ENCODE results near the gene KRTAP10-12. TPM values are rescaled to one million over a fixed set of nuclear protein-coding genes. Genes with fewer than 3 reads are reported as not detected.

Gene KRTAP10-12
- total RNA-seq, 2 experiments from 2014 or later = not detected

DNA sequence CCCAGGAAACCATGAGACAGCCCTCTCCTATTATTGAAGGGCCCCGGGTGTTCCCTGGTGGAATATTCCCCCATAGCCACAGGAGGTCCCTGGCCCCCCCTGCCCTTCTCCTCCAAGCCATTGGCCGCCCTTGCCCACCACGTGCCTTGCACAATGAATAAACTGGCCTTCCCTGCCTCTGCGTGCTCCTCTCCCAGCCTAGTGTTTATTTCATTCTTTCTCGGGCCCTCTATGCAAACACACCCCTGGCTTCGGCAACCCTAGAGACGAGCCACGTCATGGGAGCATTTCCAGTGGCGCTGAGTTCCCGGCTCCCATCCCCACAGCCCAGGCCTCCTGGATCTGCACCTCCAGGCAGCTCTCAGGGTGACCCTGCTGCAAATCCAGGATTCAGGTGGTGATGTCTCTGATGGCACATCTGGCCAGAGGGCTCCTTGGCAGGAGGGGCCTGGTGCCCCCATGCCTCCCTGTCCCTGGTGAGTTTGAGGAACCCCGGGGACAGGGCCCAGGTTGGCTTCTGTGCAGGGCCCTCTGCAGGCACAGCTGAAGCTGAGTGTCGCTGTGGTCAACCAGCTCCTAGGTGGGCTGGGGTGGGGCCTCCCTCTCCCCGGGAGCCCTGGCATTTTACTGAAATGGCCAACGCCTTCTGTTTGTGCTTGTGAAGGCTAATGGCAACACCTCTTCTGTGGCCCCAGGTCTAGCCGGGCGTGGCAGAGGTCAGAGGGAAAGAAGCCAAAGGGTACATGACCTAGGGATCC is 6.2 kb downstream of the KRTAP10-12 start:
- no peak overlapping the region for H3K27ac Mint-ChIP-seq

DNA sequence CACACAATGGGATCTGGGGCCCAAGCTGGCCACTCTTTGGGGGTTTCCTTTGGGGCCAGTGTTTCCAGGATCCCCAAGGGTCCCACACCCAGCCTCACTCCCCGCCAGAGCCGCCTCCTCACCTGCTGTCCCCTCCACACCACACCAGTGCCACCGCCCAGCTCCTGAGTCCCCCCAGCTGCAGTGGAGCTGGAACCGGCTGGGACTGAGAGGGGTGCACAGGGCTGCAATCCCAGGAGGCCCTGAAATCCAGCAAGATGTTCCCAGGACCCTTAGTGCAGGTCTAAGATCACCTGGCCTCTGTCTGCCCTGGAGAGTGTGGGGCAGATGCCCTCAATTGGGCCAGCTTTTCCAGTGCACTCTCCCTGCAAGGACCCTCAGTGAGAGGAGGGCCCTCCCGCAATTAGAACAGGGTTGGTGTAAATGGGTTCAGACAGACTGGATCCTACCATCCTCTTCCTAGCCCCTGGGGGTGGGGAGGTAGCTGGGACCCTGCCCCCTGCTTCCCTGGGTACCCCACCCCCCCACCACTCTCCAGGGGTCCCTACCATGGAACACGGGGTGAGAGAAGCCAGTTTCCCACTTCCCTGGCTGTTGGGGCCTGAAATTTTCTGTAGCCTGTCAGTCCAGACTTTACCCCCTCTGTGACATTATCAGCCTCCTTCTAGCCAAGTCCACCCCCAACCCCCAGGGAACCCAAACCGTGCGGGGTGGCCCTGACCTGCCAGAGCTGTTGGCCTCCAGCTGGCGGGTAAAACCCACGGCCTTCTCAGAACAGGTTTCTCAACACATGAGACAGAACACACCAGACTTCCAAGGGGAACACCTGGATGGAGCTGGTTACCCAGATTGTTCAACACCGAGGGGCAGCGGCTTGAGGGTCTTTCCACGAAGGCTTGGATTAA is 7.0 kb downstream of the KRTAP10-12 start:
- Mint-ChIP-seq H3K27me3 (peaks cover 86% of the 10 kb centered on the region), H3K36me3 (ENCODE audit: low read depth) (no peaks in the 10 kb centered on the region), H3K4me1 (ENCODE audit: low read depth) (peaks cover under 1% of the 10 kb centered on the region), H3K4me3 (no peak overlapping the region), H3K27ac (no peak overlapping the region), H3K9me3 (no peaks in the 10 kb centered on the region)
- ATAC-seq (ENCODE audit: poor library complexity) (no peak), DNase-seq (no peak)
- intact Hi-C loops (cut with DNase I, micrococcal nuclease) = no loop called here
- Histone ChIP-seq H3K36me3 (ENCODE audit: insufficient read depth, low read length) (no peaks in the 10 kb centered on the region), H3K9me3 (ENCODE audit: control insufficient read depth in 1 of 2, insufficient read depth in 1 of 2, low read length in 2 of 2) (peaks cover 7 to 49% of the 10 kb centered on the region in 2 experiments), H3K27me3 (ENCODE audit: control insufficient read depth in 1 of 2, insufficient read depth in 2 of 2, low read length in 2 of 2) (peaks cover 79 to 86% of the 10 kb centered on the region in 2 experiments), H3K4me1 (ENCODE audit: insufficient read depth, low read length) (peaks cover 20% of the 10 kb centered on the region), H3K4me3 (ENCODE audit: low read length) (no peak overlapping the region), H3K27ac (ENCODE audit: low read depth in 1 of 2, low read length in 2 of 2) (no peak overlapping the region)
- CTCF ChIA-PET = no interaction called here
- TF ChIP-seq, protein P1, sequence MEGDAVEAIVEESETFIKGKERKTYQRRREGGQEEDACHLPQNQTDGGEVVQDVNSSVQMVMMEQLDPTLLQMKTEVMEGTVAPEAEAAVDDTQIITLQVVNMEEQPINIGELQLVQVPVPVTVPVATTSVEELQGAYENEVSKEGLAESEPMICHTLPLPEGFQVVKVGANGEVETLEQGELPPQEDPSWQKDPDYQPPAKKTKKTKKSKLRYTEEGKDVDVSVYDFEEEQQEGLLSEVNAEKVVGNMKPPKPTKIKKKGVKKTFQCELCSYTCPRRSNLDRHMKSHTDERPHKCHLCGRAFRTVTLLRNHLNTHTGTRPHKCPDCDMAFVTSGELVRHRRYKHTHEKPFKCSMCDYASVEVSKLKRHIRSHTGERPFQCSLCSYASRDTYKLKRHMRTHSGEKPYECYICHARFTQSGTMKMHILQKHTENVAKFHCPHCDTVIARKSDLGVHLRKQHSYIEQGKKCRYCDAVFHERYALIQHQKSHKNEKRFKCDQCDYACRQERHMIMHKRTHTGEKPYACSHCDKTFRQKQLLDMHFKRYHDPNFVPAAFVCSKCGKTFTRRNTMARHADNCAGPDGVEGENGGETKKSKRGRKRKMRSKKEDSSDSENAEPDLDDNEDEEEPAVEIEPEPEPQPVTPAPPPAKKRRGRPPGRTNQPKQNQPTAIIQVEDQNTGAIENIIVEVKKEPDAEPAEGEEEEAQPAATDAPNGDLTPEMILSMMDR (IDR thresholded peaks at IDR 0.05) = no peak
- POLR2A ChIA-PET = no interaction called here

More for the DNA sequence above, 6.2 kb downstream of the KRTAP10-12 start:
- CTCF ChIA-PET = no interaction called here
- POLR2A ChIA-PET = no interaction called here
- Histone ChIP-seq H3K36me3 (ENCODE audit: insufficient read depth, low read length) (no peaks in the 10 kb centered on the region), H3K9me3 (ENCODE audit: control insufficient read depth in 1 of 2, insufficient read depth in 1 of 2, low read length in 2 of 2) (peaks cover 7 to 43% of the 10 kb centered on the region in 2 experiments), H3K4me3 (ENCODE audit: low read length) (no peak overlapping the region), H3K4me1 (ENCODE audit: insufficient read depth, low read length) (peaks cover 12% of the 10 kb centered on the region), H3K27ac (ENCODE audit: low read depth in 1 of 2, low read length in 2 of 2) (no peak overlapping the region), H3K27me3 (ENCODE audit: control insufficient read depth in 1 of 2, insufficient read depth in 2 of 2, low read length in 2 of 2) (peaks cover 74 to 85% of the 10 kb centered on the region in 2 experiments)
- no peaks in the 10 kb centered on the region for H3K4me1 Mint-ChIP-seq (ENCODE audit: low read depth)
- intact Hi-C loops (cut with DNase I, micrococcal nuclease) = no loop called here
- H3K36me3 Mint-ChIP-seq (ENCODE audit: low read depth) = no peaks in the 10 kb centered on the region
- H3K27me3 Mint-ChIP-seq = peaks cover 86% of the 10 kb centered on the region
- TF ChIP-seq, protein P1 (IDR thresholded peaks at IDR 0.05) = no peak
- no peak for DNase-seq
- no peak for ATAC-seq (ENCODE audit: poor library complexity)
- no peak overlapping the region for H3K4me3 Mint-ChIP-seq
- no peaks in the 10 kb centered on the region for H3K9me3 Mint-ChIP-seq

DNA sequence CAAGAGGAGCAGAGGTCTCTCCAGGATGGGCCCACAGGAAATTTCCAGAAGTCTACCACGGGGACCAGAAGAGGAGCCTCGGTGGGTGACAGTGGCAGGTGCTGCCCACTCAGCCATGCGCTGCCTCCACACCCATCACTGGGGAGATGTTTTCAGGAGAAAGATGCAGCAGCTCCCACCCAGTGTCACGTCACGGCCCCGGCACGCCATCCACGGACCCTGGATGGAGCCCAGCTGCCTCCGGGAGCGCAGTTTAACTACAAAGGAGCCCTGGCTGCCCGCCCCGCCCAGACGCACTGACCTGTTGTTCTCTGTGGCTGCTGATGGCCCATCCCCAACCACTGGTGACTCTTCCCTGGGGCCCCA is 7.6 kb downstream of the KRTAP10-12 start:
- Mint-ChIP-seq H3K36me3 (ENCODE audit: low read depth) (no peaks in the 10 kb centered on the region), H3K4me3 (no peak overlapping the region), H3K9me3 (no peaks in the 10 kb centered on the region), H3K4me1 (ENCODE audit: low read depth) (peaks cover 6% of the 10 kb centered on the region), H3K27ac (no peak overlapping the region), H3K27me3 (peaks cover 89% of the 10 kb centered on the region)
- H3K4me1 ChIP-seq (ENCODE audit: insufficient read depth, low read length) = peaks cover 26% of the 10 kb centered on the region
- H3K36me3 ChIP-seq (ENCODE audit: insufficient read depth, low read length) = no peaks in the 10 kb centered on the region
- CTCF ChIA-PET = no interaction called here
- intact Hi-C loops (cut with DNase I, micrococcal nuclease) = no loop called here
- H3K27ac ChIP-seq (ENCODE audit: low read depth in 1 of 2, low read length in 2 of 2) = no peak overlapping the region
- H3K4me3 ChIP-seq (ENCODE audit: low read length) = no peak overlapping the region
- H3K27me3 ChIP-seq (ENCODE audit: control insufficient read depth in 1 of 2, insufficient read depth in 2 of 2, low read length in 2 of 2) = peaks cover 82 to 88% of the 10 kb centered on the region in 2 experiments
- ATAC-seq (ENCODE audit: poor library complexity) = no peak
- no peak for DNase-seq
- peaks cover 7 to 49% of the 10 kb centered on the region in 2 experiments for H3K9me3 ChIP-seq (ENCODE audit: control insufficient read depth in 1 of 2, insufficient read depth in 1 of 2, low read length in 2 of 2)
- TF ChIP-seq, protein P1 (IDR thresholded peaks at IDR 0.05) = no peak
- POLR2A ChIA-PET = no interaction called here

Data from CD4-positive, alpha-beta T cell (primary cell).